IPS-18a (cell line): ENCODE measurements around the gene EYS.

Experiments
- H3K27ac ChIP-seq: one replicate; pipeline ENCODE4 v1.5.1; 2013; ENCODE audit warnings: low read length
- H3K27me3 ChIP-seq: one replicate; pipeline ENCODE4 v1.6.1; 2013; ENCODE audit warnings: mild to moderate bottlenecking, low read length; ENCODE audit not compliant: control insufficient read depth, insufficient read depth
- H3K36me3 ChIP-seq: one replicate; pipeline ENCODE4 v1.6.1; 2013; ENCODE audit warnings: low read depth, low read length; ENCODE audit not compliant: control insufficient read depth
- H3K4me1 ChIP-seq: one replicate; pipeline ENCODE4 v1.6.1; 2013; ENCODE audit warnings: low read depth, low read length; ENCODE audit not compliant: control insufficient read depth
- H3K4me3 ChIP-seq: one replicate; pipeline ENCODE4 v1.5.1; 2013; ENCODE audit warnings: low read length
- H3K9ac ChIP-seq: one replicate; pipeline ENCODE4 v1.6.1; 2013; ENCODE audit warnings: mild to moderate bottlenecking, low read length, moderate library complexity
- H3K9me3 ChIP-seq: one replicate; pipeline ENCODE4 v1.6.1; 2013; ENCODE audit warnings: low read depth, low read length; ENCODE audit not compliant: control insufficient read depth

Gene EYS

GRCh38 chr6:64404396-64404795 is 1302.6 kb downstream of the EYS start:
- no peaks in the 10 kb centered on the region for H3K9me3 ChIP-seq
- H3K36me3 ChIP-seq, result no peaks in the 10 kb centered on the region
- no peak overlapping the region for H3K27ac ChIP-seq
- no peak overlapping the region for H3K9ac ChIP-seq
- no peaks in the 10 kb centered on the region for H3K27me3 ChIP-seq
- no peaks in the 10 kb centered on the region for H3K4me1 ChIP-seq
- no peak overlapping the region for H3K4me3 ChIP-seq

DNA sequence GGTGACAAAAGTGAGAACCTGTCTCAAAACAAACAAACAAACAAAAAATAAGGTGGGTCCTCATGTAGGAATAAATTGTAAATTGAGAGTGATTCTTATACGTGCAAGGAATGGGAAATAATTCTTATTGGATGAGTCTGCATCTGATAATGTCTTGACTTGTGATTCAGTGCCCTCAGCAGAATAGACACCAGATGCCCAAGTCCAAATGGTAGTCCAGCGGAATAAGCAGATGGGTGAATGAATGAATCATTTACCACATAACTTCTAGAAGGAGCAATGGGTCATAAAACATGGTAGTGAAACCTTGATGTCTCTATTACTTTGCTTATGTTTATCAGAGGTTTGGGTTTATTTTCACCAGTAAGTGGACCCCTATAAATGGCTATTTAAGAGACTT is 1323.7 kb downstream of the EYS start:
- Histone ChIP-seq H3K36me3 (no peaks in the 10 kb centered on the region), H3K27ac (no peak overlapping the region), H3K9me3 (no peaks in the 10 kb centered on the region), H3K4me1 (no peaks in the 10 kb centered on the region), H3K27me3 (no peaks in the 10 kb centered on the region), H3K4me3 (no peak overlapping the region), H3K9ac (no peak overlapping the region)

- Histone ChIP-seq H3K36me3 (no peaks in the 10 kb centered on the region), H3K4me1 (peaks cover 3% of the 10 kb centered on the region), H3K27me3 (no peaks in the 10 kb centered on the region), H3K9ac (no peak overlapping the region), H3K4me3 (no peak overlapping the region), H3K9me3 (no peaks in the 10 kb centered on the region), H3K27ac (no peak overlapping the region)
Observed at GRCh38 chr6:64376394-64376793, 1330.6 kb downstream of the EYS start.

- no peaks in the 10 kb centered on the region for H3K4me1 ChIP-seq
- no peaks in the 10 kb centered on the region for H3K36me3 ChIP-seq
- H3K27me3 ChIP-seq, result no peaks in the 10 kb centered on the region
- no peaks in the 10 kb centered on the region for H3K9me3 ChIP-seq
- H3K9ac ChIP-seq, result no peak overlapping the region
- H3K27ac ChIP-seq, result no peak overlapping the region
- H3K4me3 ChIP-seq, result no peak overlapping the region
Observed at GRCh38 chr6:64357430-64357829, 1349.6 kb downstream of the EYS start.

GRCh38 chr6:64347411-64347810 is 1359.6 kb downstream of the EYS start:
- Histone ChIP-seq H3K4me3 (no peak overlapping the region), H3K36me3 (no peaks in the 10 kb centered on the region), H3K27ac (no peak overlapping the region), H3K27me3 (no peaks in the 10 kb centered on the region), H3K9ac (no peak overlapping the region), H3K9me3 (no peaks in the 10 kb centered on the region), H3K4me1 (no peaks in the 10 kb centered on the region)

GRCh38 chr6:64335195-64335594 is 1371.8 kb downstream of the EYS start:
- H3K4me1 ChIP-seq, result no peaks in the 10 kb centered on the region
- H3K9ac ChIP-seq, result no peak overlapping the region
- H3K9me3 ChIP-seq, result no peaks in the 10 kb centered on the region
- no peaks in the 10 kb centered on the region for H3K27me3 ChIP-seq
- no peaks in the 10 kb centered on the region for H3K36me3 ChIP-seq
- no peak overlapping the region for H3K27ac ChIP-seq
- no peak overlapping the region for H3K4me3 ChIP-seq

DNA sequence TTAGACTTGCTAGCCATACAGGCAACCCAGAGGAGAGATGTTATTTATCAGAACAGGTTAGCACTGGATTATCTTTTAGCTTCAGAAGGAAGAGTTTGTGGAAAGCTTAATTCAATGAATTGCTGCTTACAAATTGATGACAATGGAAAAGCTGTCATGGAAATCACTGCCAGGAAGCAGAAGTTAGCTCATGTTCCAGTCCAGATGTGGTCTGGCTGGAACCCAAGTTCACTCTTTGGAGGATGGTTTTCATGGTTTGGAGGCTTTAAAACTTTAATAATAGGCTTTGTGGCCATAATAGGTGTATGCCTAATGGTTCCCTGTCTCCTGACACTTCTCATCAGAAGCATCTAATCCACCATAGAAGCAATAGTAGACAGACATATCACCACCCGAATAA is 1372.4 kb downstream of the EYS start:
- Histone ChIP-seq H3K9ac (no peak overlapping the region), H3K4me1 (no peaks in the 10 kb centered on the region), H3K27me3 (no peaks in the 10 kb centered on the region), H3K4me3 (no peak overlapping the region), H3K27ac (no peak overlapping the region), H3K36me3 (no peaks in the 10 kb centered on the region), H3K9me3 (no peaks in the 10 kb centered on the region)

DNA sequence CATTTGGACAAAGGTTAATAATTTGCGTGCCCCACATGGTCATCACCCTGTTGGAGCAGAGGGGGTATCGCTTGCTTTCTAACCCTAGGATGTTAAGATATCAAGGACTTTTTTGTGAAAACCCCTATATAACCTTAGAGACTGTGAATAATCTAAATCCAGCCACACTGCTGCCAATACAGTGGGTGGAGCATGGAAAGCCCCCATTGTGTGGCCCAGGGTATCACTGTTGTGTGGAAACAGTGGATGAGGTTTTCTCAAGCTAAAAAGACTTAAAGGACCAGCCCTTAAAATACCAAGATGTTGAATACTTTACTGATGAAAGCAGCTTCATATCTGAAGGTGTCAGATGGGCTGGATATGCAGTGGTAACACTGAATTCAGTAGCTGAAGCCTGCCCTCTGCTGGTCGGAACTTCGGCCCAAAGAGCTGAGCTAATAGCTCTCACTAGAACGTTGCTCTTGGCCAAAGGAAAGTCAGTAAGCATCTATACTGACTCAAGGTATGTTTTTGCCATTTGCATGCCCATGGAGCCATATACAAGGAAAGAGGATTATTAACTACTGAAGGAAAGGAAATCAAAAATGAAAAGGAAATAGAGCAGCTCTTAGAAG is 1376.2 kb downstream of the EYS start:
- Histone ChIP-seq H3K4me3 (no peak overlapping the region), H3K4me1 (no peaks in the 10 kb centered on the region), H3K9me3 (no peaks in the 10 kb centered on the region), H3K27me3 (no peaks in the 10 kb centered on the region), H3K36me3 (no peaks in the 10 kb centered on the region), H3K9ac (no peak overlapping the region), H3K27ac (no peak overlapping the region)

GRCh38 chr6:64326939-64327338 is 1380.1 kb downstream of the EYS start:
- Histone ChIP-seq H3K36me3 (no peaks in the 10 kb centered on the region), H3K27ac (no peak overlapping the region), H3K9me3 (no peaks in the 10 kb centered on the region), H3K27me3 (no peaks in the 10 kb centered on the region), H3K4me1 (no peaks in the 10 kb centered on the region), H3K4me3 (no peak overlapping the region), H3K9ac (no peak overlapping the region)

- Histone ChIP-seq H3K9me3 (no peaks in the 10 kb centered on the region), H3K27ac (no peak overlapping the region), H3K9ac (no peak overlapping the region), H3K27me3 (no peaks in the 10 kb centered on the region), H3K4me1 (no peaks in the 10 kb centered on the region), H3K36me3 (no peaks in the 10 kb centered on the region), H3K4me3 (no peak overlapping the region)
Observed at GRCh38 chr6:64325093-64325492, 1381.9 kb downstream of the EYS start.

DNA sequence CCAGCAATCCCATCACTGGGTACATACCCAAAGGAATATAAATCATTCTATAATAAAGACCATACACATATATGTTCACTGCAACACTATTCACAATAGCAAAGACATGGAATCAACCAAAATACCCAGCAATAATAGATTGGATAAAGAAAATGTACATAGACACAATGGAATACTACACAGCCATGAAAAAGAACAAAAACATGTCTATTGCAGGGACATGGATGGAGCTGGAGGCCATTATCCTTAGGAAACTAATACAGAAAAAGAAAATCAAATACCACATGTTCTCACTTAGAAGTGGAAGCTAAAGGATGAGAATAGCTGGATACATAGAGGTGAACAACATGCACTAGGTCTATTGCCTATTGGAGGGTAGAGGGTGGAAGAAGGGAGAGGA is 1396.8 kb downstream of the EYS start:
- Histone ChIP-seq H3K27me3 (no peaks in the 10 kb centered on the region), H3K27ac (no peak overlapping the region), H3K4me3 (no peak overlapping the region), H3K9me3 (no peaks in the 10 kb centered on the region), H3K36me3 (no peaks in the 10 kb centered on the region), H3K9ac (no peak overlapping the region), H3K4me1 (no peaks in the 10 kb centered on the region)

DNA sequence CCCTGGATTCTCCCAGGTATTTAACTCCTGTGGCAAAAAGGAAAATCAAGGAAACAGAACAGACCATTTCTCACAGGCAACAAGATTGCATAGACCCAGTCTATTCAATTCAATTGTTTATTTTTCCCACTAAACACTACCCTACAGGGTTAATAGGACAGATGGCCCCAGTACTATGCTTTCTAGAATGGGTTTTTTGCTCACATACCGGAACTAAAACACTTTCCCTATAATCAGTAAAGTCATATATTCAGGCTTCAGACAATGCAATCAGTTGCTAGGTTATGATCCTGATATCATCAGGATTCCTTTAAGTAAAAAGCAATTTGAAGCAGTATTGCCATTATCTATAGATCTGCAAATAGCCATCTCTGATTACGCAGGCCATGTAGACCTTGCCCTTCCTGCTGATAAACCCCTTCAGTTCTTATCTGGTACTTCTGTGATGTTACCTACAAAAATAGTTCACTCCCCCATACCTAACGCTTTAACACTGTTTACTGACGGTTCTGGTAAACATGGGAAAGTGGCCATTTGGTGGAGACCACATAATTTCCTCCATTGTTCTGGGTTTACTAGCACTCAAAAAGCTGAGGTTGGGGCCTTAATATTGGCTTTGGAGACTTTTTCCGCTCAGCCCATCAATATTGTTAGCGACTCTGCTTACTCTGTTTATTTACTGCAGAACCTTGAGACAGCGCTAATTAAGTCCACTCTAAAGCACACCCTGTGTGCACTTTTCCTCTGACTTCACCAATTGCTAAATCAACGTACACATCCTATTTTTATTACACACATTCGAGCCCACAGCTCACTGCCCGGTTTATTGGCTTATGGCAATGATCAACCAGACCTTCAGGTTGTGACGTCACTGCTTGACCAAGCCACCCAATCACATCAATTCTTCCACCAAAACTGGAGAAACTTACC is 1405.5 kb downstream of the EYS start:
- Histone ChIP-seq H3K27ac (no peak overlapping the region), H3K4me3 (no peak overlapping the region), H3K9me3 (no peaks in the 10 kb centered on the region), H3K27me3 (peaks cover 29% of the 10 kb centered on the region), H3K9ac (no peak overlapping the region), H3K4me1 (peaks cover 6% of the 10 kb centered on the region), H3K36me3 (no peaks in the 10 kb centered on the region)
